ENCODE results near the gene COL18A1. TPM values are rescaled to one million over a fixed set of nuclear protein-coding genes. Genes with fewer than 3 reads are reported as not detected.
"Not testable (repeated sequence)": the region's sequence is repeated elsewhere in the genome, so short reads cannot be mapped to it uniquely, and the experiment has no call there.

The COL18A1 gene
- total RNA-seq, 1 experiment from 2014 or later = 26.4 TPM

GRCh38 chr21:45365186-45365607 lies 39.8 kb upstream of the COL18A1 start:
- DNase-seq = no peak
- Histone ChIP-seq H3K36me3 (no peaks in the 10 kb centered on the region), H3K4me3 (no peak overlapping the region), H3K9me3 (no peaks in the 10 kb centered on the region), H3K27me3 (no peaks in the 10 kb centered on the region)

- DNase-seq = peak; percentile 36
- H3K27me3 ChIP-seq = no peaks in the 10 kb centered on the region
- H3K4me3 ChIP-seq = no peak overlapping the region
- H3K9me3 ChIP-seq = no peaks in the 10 kb centered on the region
- no peaks in the 10 kb centered on the region for H3K36me3 ChIP-seq
Observed at GRCh38 chr21:45365608-45366241, 39.2 kb upstream of the COL18A1 start.

GRCh38 chr21:45366476-45366875 lies 38.5 kb upstream of the COL18A1 start:
- no peak for DNase-seq
- Histone ChIP-seq H3K36me3 (no peaks in the 10 kb centered on the region), H3K9me3 (no peaks in the 10 kb centered on the region; the same call in 1 of the 2 replicates), H3K4me3 (no peak overlapping the region), H3K27me3 (no peaks in the 10 kb centered on the region)

- H3K27me3 ChIP-seq = no peaks in the 10 kb centered on the region
Observed at GRCh38 chr21:45366931-45367401, 38.0 kb upstream of the COL18A1 start.

GRCh38 chr21:45367402-45368351 lies 37.3 kb upstream of the COL18A1 start:
- peaks cover 11% of the 10 kb centered on the region for H3K9me3 ChIP-seq
- no peak overlapping the region for H3K4me3 ChIP-seq
- DNase-seq = no peak
- H3K27me3 ChIP-seq = no peaks in the 10 kb centered on the region
- H3K36me3 ChIP-seq = no peaks in the 10 kb centered on the region

More at GRCh38 chr21:45366931-45367401, 38.0 kb upstream of the COL18A1 start:
- Histone ChIP-seq H3K9me3 (peaks cover 4% of the 10 kb centered on the region), H3K4me3 (no peak overlapping the region), H3K36me3 (no peaks in the 10 kb centered on the region)
- DNase-seq = peak; percentile 67

GRCh38 chr21:45369018-45369417 lies 35.9 kb upstream of the COL18A1 start:
- peaks cover 17% of the 10 kb centered on the region for H3K9me3 ChIP-seq
- H3K36me3 ChIP-seq, H3K27me3 ChIP-seq, DNase-seq, H3K4me3 ChIP-seq: not testable (repeated sequence)

GRCh38 chr21:45370575-45370974 lies 34.4 kb upstream of the COL18A1 start:
- Histone ChIP-seq H3K9me3 (peaks cover 17% of the 10 kb centered on the region), H3K36me3 (no peaks in the 10 kb centered on the region), H3K4me3 (no peak overlapping the region), H3K27me3 (no peaks in the 10 kb centered on the region)
- DNase-seq = no peak

GRCh38 chr21:45371081-45371480 lies 33.9 kb upstream of the COL18A1 start:
- DNase-seq = no peak
- H3K9me3 ChIP-seq = peaks cover 17% of the 10 kb centered on the region
- no peak overlapping the region for H3K4me3 ChIP-seq
- no peaks in the 10 kb centered on the region for H3K36me3 ChIP-seq
- no peaks in the 10 kb centered on the region for H3K27me3 ChIP-seq

- no peak for DNase-seq
- Histone ChIP-seq H3K36me3 (no peaks in the 10 kb centered on the region), H3K9me3 (peaks cover 17% of the 10 kb centered on the region), H3K4me3 (no peak overlapping the region), H3K27me3 (no peaks in the 10 kb centered on the region)
Observed at GRCh38 chr21:45371655-45372054, 33.3 kb upstream of the COL18A1 start.

- no peak for DNase-seq
- Histone ChIP-seq H3K27me3 (no peaks in the 10 kb centered on the region), H3K9me3 (peaks cover 17% of the 10 kb centered on the region), H3K36me3 (no peaks in the 10 kb centered on the region), H3K4me3 (no peak overlapping the region)
Observed at GRCh38 chr21:45372732-45373355, 32.1 kb upstream of the COL18A1 start.

GRCh38 chr21:45373991-45374816 lies 30.8 kb upstream of the COL18A1 start:
- no peaks in the 10 kb centered on the region for H3K27me3 ChIP-seq

GRCh38 chr21:45374826-45375455 lies 30.0 kb upstream of the COL18A1 start:
- H3K36me3 ChIP-seq = no peaks in the 10 kb centered on the region

More at GRCh38 chr21:45373991-45374816, 30.8 kb upstream of the COL18A1 start:
- Histone ChIP-seq H3K9me3 (peaks cover 17% of the 10 kb centered on the region), H3K36me3 (no peaks in the 10 kb centered on the region), H3K4me3 (no peak overlapping the region)
- no peak for DNase-seq

GRCh38 chr21:45376459-45377324 lies 28.3 kb upstream of the COL18A1 start:
- Histone ChIP-seq H3K27me3 (no peaks in the 10 kb centered on the region), H3K9me3 (peaks cover 15% of the 10 kb centered on the region), H3K36me3 (no peaks in the 10 kb centered on the region), H3K4me3 (no peak overlapping the region)
- no peak for DNase-seq

More at GRCh38 chr21:45374826-45375455, 30.0 kb upstream of the COL18A1 start:
- no peak for DNase-seq
- no peak overlapping the region for H3K4me3 ChIP-seq
- no peaks in the 10 kb centered on the region for H3K27me3 ChIP-seq
- peaks cover 17% of the 10 kb centered on the region for H3K9me3 ChIP-seq

GRCh38 chr21:45377325-45377709 lies 27.6 kb upstream of the COL18A1 start:
- Histone ChIP-seq H3K27me3 (no peaks in the 10 kb centered on the region), H3K36me3 (no peaks in the 10 kb centered on the region), H3K4me3 (no peak overlapping the region), H3K9me3 (peaks cover 9% of the 10 kb centered on the region)
- no peak for DNase-seq

GRCh38 chr21:45377866-45378257 lies 27.1 kb upstream of the COL18A1 start:
- DNase-seq = no peak
- Histone ChIP-seq H3K36me3 (no peaks in the 10 kb centered on the region), H3K4me3 (no peak overlapping the region), H3K9me3 (peaks cover 6% of the 10 kb centered on the region), H3K27me3 (no peaks in the 10 kb centered on the region)
